SK-N-MC (cell line): Measurements from ENCODE around the gene ANAPC13.

Experiments used
- EZH2 ChIP-seq: fragments of 200-600 bp; sonication (generic); IDR thresholded peaks from one replicate; pipeline ENCODE4 v1.6.1; 2017; ENCODE audit warnings: antibody characterized with exemption
- POLR2AphosphoS5 ChIP-seq: IDR thresholded peaks from 2 replicates; pipeline ENCODE4 v1.6.1; 2012; ENCODE audit warnings: mild to moderate bottlenecking, low read depth, low read length, borderline replicate concordance

- TF ChIP-seq POLR2AphosphoS5 (no peak), EZH2 (no peak)
Observed at GRCh38 chr3:134462331-134462941, 23.3 kb downstream of the ANAPC13 start.
